Right cardiac atrium (tissue), 5 donors: ENCODE measurements around the gene ORMDL1. TPM values are rescaled to one million over a fixed set of nuclear protein-coding genes. Genes with fewer than 3 reads are reported as not detected.
"Not testable (repeated sequence)": the region's sequence is repeated elsewhere in the genome, so short reads cannot be mapped to it uniquely, and the experiment has no call there.

Experiments
- ATAC-seq, 2 donors: fragments of 200-7000 bp; cut with Tn5 transposase; one replicate each; pipeline versions ENCODE4 v1.8.0 to v1.9.1; 2020; ENCODE audit warnings: moderate library complexity in 2 of 2, mild to moderate bottlenecking in 1 of 2
- DNase-seq, 3 donors: peaks; one replicate each; pipeline ENCODE4 v3.0.0-alpha.2; 2020
- H3K27ac ChIP-seq: one replicate; pipeline ENCODE4 v1.5.1; 2013; ENCODE audit warnings: mild to moderate bottlenecking, low read length, control low read depth, moderate library complexity
- H3K27me3 ChIP-seq: one replicate; pipeline ENCODE4 v1.6.1; 2013; ENCODE audit not compliant: control insufficient read depth, insufficient read depth
- H3K4me1 ChIP-seq: one replicate; pipeline ENCODE4 v1.6.1; 2013; ENCODE audit warnings: low read length; ENCODE audit not compliant: control insufficient read depth, insufficient read depth
- H3K4me3 ChIP-seq: one replicate; pipeline ENCODE4 v1.5.1; 2013; ENCODE audit warnings: low read length, control low read depth
- H3K9me3 ChIP-seq: one replicate; pipeline ENCODE4 v1.6.1; 2013; ENCODE audit warnings: low read length; ENCODE audit not compliant: control insufficient read depth
- WGBS: extraction: QIAGEN DNeasy Blood & Tissue Kit; methylation state at CpG from one replicate; pipeline ENCODE4 v1.1.7; 2013; 5-methylcytosine and 5-hydroxymethylcytosine counted together
- intact Hi-C, 4 donors: fragments of 100-400 bp; cut with DNase I; formaldehyde crosslinking; loops; one replicate each; pipeline versions ENCODE4 v1.11.0 to v1.14.0; 2022 to 2023
- polyA plus RNA-seq: library from polyadenylated mRNA; stranded (reverse); fragments of 200-250 nt; gene quantifications from one replicate; pipeline ENCODE4 v1.2.3, GENCODE V29; 2013
- total RNA-seq, 4 donors: library from RNA; stranded (reverse); fragmentation: NEBNext Ultra II Directional; extraction: Animal tissue kit (Norgen Biotek cat#: 25700); gene quantifications; one replicate each; pipeline ENCODE4 v1.2.1, GENCODE V29; 2021
- donor health status: healthy with polysubstance abuse.
- donor health status: DM: no; HTN: yes; CAD: no.
- donor health status: DM: no; HTN: no; CAD: no.
- donor health status: DM: no; HTN: yes; CAD: no; lungs with severe emphysema.
- donor health status: DM: yes; HTN: yes; CAD: no.

ORMDL1 gene
- total and polyA plus RNA-seq, 5 donors: 30.3 to 44.6 (median 39.0) TPM

GRCh38 chr2:189770590-189771322 is 13.4 kb downstream of the ORMDL1 start:
- 57% methylated on average over 6 of the region's 6 CpGs for WGBS
- no peak for ATAC-seq

GRCh38 chr2:189763908-189764661 is 20.1 kb downstream of the ORMDL1 start:
- intact Hi-C loops: no loop called here
- ATAC-seq (no peak), DNase-seq (no peak)
- H3K9me3 ChIP-seq: no peaks in the 10 kb centered on the region
- WGBS: 75% methylated on average over 4 of the region's 4 CpGs
- peaks cover 1% of the 10 kb centered on the region for H3K4me1 ChIP-seq
- H3K4me3 ChIP-seq: no peak overlapping the region
- no peaks in the 10 kb centered on the region for H3K27me3 ChIP-seq
- no peak overlapping the region for H3K27ac ChIP-seq

More at GRCh38 chr2:189770590-189771322, 13.4 kb downstream of the ORMDL1 start:
- intact Hi-C loops: loop anchor here in 1 of 4 donors (10.0 kb wide), 1 partner anchor 96 kb away; the partner anchor contains the start of gene ANKAR
- H3K9me3 ChIP-seq: no peaks in the 10 kb centered on the region
- no peak overlapping the region for H3K27ac ChIP-seq
- no peak for DNase-seq
- H3K4me3 ChIP-seq: no peak overlapping the region
- no peaks in the 10 kb centered on the region for H3K4me1 ChIP-seq
- H3K27me3 ChIP-seq: no peaks in the 10 kb centered on the region

- Histone ChIP-seq H3K4me3 (peak within 1 kb of the TSS; percentile 97), H3K27ac (peak within 1 kb of the TSS; percentile 99), H3K9me3 (no peaks in the 10 kb centered on the region), H3K4me1 (peaks cover 1% of the 10 kb centered on the region), H3K27me3 (no peaks in the 10 kb centered on the region)
- under 1% methylated on average over 33 of the region's 33 CpGs for WGBS
- ATAC-seq (peak; percentile 98), DNase-seq (peak; percentile 94 to 98 (median 96))
- intact Hi-C loops: no loop called here
Measured at GRCh38 chr2:189762551-189763298, 21.4 kb downstream of the ORMDL1 start, which contains the start of gene OSGEPL1. Gene OSGEPL1 (minus strand): TSS chr2:189762792. CDS start chr2:189761640, 1,152 bp downstream.

- WGBS: 1% methylated on average over 7 of the region's 7 CpGs
- DNase-seq: no peak
- Histone ChIP-seq H3K27me3 (no peaks in the 10 kb centered on the region), H3K9me3 (no peaks in the 10 kb centered on the region), H3K4me1 (peaks cover 1% of the 10 kb centered on the region), H3K4me3 (peak overlapping the region; percentile 97), H3K27ac (peak overlapping the region; percentile 99)
- intact Hi-C loops: no loop called here
- no peak for ATAC-seq
Measured at GRCh38 chr2:189762229-189762550, 21.9 kb downstream of the ORMDL1 start.

- H3K9me3 ChIP-seq, H3K27ac ChIP-seq, intact Hi-C loops, H3K4me3 ChIP-seq, H3K4me1 ChIP-seq, ATAC-seq, H3K27me3 ChIP-seq: not testable (repeated sequence)
- 95% methylated on average over 18 of the region's 19 CpGs for WGBS
- peak in 1 of 3 donors; percentile 57 for DNase-seq
Measured at GRCh38 chr2:189760154-189760553, 24.0 kb downstream of the ORMDL1 start.

- ATAC-seq (no peak), DNase-seq (no peak)
- Histone ChIP-seq H3K4me3 (no peak overlapping the region), H3K9me3 (no peaks in the 10 kb centered on the region), H3K4me1 (no peaks in the 10 kb centered on the region), H3K27me3 (no peaks in the 10 kb centered on the region), H3K27ac (no peak overlapping the region)
- intact Hi-C loops: no loop called here
- WGBS: 77% methylated on average over 2 of the region's 2 CpGs
Measured at GRCh38 chr2:189756311-189756952, 27.7 kb downstream of the ORMDL1 start.

- Histone ChIP-seq H3K4me1 (no peaks in the 10 kb centered on the region), H3K9me3 (no peaks in the 10 kb centered on the region), H3K27ac (no peak overlapping the region), H3K4me3 (no peak overlapping the region), H3K27me3 (no peaks in the 10 kb centered on the region)
- DNase-seq (peak in 1 of 3 donors; percentile 21), ATAC-seq (no peak)
- WGBS: 86% methylated on average over 10 of the region's 10 CpGs
- intact Hi-C loops: no loop called here
Measured at GRCh38 chr2:189751080-189751658, 33.0 kb downstream of the ORMDL1 start.

GRCh38 chr2:189729430-189729829 is 54.7 kb downstream of the ORMDL1 start:
- Histone ChIP-seq H3K4me1 (no peaks in the 10 kb centered on the region), H3K9me3 (no peaks in the 10 kb centered on the region), H3K27ac (no peak overlapping the region), H3K27me3 (no peaks in the 10 kb centered on the region), H3K4me3 (no peak overlapping the region)
- intact Hi-C loops: no loop called here
- DNase-seq (no peak), ATAC-seq (no peak)
- WGBS: 79% methylated on average over 3 of the region's 3 CpGs

- no peak overlapping the region for H3K27ac ChIP-seq
- no peak for ATAC-seq
Measured at GRCh38 chr2:189726849-189727248, 57.3 kb downstream of the ORMDL1 start.

GRCh38 chr2:189726271-189726670 is 57.9 kb downstream of the ORMDL1 start:
- 94% methylated on average over 1 of the region's 1 CpG for WGBS
- no peak overlapping the region for H3K27ac ChIP-seq
- no peak overlapping the region for H3K4me3 ChIP-seq
- ATAC-seq (no peak), DNase-seq (no peak)
- intact Hi-C loops: no loop called here
- H3K4me1 ChIP-seq: no peaks in the 10 kb centered on the region
- H3K9me3 ChIP-seq: no peaks in the 10 kb centered on the region
- no peaks in the 10 kb centered on the region for H3K27me3 ChIP-seq

More at GRCh38 chr2:189726849-189727248, 57.3 kb downstream of the ORMDL1 start:
- Histone ChIP-seq H3K4me1 (no peaks in the 10 kb centered on the region), H3K9me3 (no peaks in the 10 kb centered on the region), H3K27me3 (no peaks in the 10 kb centered on the region), H3K4me3 (no peak overlapping the region)
- DNase-seq: no peak
- intact Hi-C loops: no loop called here
